Inflammatory macrophage treated with lipopolysaccharide for 1 hour (primary cell): ENCODE results near the gene CD1D.
"Not testable (repeated sequence)": the region's sequence is repeated elsewhere in the genome, so short reads cannot be mapped to it uniquely, and the experiment has no call there.

Source experiments
- DNase-seq, 2 donors: peaks; one replicate each; pipeline ENCODE4 v3.0.0-alpha.2; 2020 to 2022

The CD1D gene

DNA sequence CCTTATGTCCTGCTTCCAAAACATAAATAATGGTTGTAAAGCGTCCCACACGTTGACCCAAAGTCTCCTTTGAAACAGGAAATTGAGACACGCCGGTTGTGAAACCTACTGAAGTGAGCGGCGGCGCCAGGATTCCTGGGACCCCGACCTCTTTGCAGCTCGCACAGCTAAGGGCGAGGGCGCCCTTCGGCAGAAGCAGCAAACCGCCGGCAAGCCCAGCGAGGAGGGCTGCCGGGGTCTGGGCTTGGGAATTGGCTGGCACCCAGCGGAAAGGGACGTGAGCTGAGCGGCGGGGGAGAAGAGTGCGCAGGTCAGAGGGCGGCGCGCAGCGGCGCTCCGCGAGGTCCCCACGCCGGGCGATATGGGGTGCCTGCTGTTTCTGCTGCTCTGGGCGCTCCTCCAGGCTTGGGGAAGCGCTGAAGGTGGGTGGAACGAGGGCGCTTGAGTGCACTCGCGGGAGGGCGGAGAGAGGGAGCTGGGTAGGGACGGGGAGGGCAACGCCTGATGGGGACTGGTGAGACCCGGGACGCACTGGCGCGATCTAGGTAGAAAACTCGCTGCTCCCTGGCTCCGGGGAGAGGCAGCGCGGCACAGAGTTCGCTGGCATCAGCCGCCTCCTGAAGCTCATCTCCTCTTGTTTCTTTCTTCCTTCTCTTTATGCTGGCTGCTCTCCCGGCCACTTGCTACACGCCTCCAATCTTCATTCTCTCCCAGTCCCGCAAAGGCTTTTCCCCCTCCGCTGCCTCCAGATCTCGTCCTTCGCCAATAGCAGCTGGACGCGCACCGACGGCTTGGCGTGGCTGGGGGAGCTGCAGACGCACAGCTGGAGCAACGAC lies at the start of gene CD1D:
TSS of gene CD1D (plus strand) at position 155 of the 836 bp plus-strand sequence. CDS start at position 362, 207 bp downstream.
- DNase-seq, result peak; percentile 43 to 55

DNA sequence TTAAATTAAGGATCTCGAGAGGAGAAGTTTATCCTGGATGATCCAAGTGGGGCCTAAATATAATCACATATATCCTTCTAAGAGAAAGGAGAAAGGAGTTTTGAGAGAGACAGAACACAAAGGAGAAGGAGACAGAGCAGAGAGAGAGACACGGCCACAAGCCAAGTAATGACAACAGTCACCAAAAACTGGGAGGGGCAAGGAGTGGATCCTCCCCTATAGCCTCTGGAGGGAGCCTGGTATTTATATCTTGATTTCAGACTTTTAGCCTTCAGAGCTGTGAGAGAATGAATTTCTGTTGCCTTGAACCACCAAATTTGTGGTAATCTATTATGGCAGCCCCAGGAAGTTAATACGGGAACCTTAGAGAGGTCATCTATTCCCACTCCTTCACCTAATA lies 49.5 kb upstream of the CD1D start:
- DNase-seq, result no peak

DNA sequence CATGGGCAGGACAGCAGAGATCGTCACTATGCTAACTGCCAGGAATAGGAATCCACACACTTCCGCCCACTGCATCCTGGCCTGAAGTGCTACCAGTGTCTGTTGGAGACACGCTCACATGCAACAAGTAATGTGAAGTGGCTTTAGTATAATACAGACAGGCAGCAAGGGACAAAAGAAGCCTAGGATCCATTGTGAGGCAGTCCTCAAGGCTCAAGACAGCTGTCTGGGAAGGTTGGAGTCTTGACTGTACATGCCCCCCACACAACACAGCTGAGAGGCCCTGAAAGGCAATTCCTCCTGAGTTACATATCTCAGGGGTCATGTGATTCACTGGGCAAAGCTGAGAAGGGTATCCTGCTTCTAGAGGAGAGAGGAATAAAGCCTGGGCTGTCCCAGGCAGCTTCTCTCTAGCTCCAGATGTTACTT lies 39.9 kb upstream of the CD1D start:
- DNase-seq, result no peak

DNA sequence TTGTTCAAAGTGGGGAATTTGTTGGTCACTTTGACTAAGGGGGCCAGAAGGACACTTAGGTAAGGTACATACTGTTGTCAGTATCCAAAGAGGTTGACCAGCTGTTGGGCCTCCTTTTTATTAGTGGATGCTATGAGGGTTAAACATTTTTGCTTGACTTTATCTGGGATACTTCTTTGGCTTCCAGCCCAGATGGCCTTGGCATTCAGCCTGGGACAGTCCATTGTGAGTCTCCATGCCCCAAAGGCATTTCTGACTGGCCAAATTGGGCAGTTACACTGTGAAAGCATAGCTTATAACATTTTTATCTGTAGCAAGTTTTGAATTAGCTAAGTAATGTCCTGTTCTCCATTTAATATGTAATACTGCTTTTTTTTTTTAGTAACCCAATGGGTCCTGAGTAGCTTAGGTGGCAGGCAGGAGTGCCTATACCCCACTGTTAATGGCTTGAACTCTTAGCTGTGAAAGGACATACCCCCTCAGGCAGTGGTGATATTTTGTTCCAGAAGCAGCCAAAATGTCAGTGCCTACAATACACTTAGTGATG lies 35.4 kb upstream of the CD1D start:
- no peak for DNase-seq

DNA sequence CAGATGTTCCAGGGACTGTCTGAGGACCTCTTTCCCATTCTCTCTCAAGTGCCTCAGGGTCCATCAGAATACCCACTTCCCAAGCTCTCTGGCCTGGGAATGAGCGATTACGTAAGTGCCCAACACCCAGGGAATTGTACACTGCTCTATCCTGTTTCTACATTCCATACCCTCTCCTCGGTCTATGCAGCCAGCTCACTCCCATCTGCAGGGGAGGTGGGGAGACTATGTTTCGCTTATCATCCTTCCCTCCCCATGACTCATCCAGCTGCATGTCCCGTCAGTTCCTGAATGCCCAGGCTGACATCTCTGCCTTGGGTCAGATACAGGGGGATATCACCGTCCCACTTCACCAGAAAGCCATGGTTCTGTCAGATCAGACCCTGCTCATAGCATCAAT lies 34.5 kb upstream of the CD1D start:
- no peak for DNase-seq

DNA sequence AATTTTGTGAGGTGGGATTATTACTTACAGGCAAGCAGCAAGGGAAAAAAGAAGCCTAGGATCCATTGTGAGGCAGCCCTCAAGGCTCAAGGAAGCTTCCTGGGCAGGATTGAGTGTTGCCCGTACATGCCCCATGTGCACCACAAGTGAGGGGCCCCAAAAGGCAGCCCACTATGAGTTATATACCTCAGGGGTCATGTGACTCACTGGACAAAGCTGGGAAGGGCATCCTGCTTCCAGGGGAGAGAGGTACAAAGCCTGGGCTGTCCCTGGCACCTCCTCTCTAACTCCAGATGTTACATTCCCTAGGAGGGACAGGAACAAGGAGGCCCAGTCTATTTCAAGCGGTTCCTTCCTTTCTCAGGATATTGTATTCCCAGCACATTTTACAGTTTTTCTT lies 34.0 kb upstream of the CD1D start:
- DNase-seq, result no peak

DNA sequence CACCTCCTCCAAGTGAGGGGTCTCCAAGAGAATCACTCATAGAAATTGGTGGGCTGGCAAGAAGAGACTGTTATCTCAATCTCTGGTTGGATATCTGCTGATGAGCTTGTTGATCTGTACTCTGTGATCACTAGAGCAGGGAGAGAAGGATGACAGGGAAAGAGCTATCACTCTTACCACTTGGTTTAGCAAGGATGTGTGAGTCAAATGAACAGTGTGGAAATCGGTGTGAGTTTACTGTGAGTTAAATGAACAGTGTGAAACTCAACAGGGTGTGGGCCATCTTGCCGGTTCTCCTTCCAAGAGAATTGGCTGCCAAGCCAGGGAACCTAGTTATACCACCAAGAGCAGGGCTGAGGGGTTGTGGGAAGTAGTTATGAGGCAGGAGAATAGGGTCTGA lies 33.3 kb upstream of the CD1D start:
- DNase-seq, result peak; percentile 36 to 42

DNA sequence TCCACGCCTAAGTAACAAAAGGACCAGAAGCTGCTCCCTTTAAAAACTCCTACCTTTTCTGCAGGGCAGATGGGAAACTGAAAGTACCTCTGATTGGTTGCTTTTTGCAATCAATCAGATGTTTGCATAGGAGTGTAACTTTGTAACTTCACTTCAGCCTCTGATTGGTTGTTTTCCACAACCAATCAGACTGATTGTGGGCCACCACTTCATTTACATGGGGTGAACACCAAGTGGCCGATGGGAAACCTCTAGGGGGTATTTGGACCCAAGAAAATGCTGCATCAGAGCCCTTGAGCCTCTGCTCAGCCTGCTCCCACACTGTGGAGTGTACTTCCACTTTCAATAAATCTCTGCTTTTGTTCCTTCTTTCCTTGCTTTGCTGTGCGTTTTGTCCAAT lies 32.8 kb upstream of the CD1D start:
- DNase-seq, result peak; percentile 53 to 75

DNA sequence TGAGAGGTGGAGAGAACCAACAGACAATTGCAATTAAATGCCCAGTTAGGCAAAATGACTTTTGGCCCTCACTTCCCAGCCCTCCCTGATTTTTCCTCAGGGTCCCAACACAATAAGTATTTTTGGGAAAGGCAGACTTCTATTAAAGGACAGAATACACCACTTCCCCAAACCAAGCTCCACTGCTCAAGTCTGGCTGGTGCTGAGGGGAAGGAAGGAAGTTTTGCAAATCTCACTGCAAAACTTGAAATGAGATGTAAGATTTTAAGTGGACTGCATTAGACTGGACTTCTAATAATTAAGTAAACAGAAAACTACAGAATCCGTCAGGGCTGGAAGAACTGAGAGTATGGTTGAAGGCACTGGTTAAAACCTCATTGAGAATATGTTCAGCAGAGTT lies 32.2 kb upstream of the CD1D start:
- peak; percentile 33 to 44 for DNase-seq

DNA sequence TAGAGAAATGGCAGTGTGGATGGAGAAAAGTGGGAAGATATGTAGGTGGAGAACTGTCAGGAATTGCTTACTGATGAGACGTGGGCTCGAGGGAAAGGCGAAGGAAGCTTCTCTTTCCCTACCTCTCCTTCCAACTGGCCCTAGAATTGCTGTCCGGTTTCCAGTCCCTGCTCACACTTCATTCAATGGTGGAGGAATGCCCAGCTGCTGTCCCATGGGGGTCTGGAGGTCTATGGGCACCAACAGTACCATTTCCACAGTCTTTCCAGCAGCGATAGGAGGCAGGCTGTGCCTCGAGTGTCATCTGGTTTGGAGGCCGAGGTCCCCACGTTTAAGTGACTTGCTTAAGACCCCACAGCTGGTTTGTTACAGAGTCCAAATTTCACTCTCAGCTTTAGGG lies 31.5 kb upstream of the CD1D start:
- DNase-seq, result no peak

DNA sequence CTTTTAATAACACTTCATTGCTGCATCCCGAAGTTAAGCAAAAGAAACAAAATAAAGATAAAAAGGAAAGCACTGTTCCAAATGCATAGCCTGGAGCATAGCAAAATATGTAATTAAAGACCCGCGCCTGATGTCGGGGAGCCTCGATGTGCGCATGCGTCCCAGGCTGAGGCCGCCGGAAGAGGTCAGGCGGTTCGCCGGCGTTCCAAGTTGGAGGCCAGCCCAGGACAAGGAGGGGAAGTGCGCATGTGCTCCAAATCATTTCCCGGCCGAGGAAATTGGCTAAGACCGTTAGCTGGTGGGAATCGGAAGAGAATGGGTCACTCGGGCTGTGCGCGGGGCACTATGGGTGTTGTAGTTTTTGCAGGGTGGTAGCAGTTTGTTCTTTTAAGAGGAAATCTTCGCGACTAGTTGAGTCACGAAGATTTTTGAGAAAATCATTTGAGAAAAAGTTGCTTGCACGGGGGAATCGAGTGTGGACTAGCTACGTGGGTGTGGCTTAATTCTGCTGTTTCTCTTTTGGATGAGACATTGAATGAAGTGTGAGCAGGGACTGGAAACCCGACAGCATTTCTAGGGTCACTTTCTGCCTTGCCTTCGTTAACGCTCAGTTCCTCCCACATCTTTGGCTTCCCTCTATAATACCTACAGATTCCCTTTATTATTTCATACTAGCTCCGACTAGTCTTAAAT lies 31.0 kb upstream of the CD1D start:
- peak; percentile 95 to 96 for DNase-seq

DNA sequence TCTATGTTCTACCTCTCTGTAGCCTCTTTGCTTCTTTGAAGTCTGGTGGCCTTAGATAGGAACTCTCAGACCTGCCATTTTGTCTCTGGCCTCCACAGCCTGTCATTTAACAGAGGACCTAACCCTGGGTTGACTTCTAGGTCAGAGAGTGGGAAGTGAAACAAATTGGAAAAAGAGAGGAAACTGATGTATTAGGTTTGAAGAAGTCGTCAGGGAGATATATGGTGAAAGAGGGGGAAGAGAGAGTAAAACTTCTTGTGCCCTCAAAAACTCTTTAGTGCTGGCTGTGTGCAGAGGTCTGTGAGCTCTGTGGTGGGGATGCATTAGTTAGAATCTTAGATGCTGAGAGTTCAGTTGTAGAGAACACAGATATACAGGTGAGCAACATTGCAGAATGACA lies 30.2 kb upstream of the CD1D start:
- peak; percentile 81 to 85 for DNase-seq

DNA sequence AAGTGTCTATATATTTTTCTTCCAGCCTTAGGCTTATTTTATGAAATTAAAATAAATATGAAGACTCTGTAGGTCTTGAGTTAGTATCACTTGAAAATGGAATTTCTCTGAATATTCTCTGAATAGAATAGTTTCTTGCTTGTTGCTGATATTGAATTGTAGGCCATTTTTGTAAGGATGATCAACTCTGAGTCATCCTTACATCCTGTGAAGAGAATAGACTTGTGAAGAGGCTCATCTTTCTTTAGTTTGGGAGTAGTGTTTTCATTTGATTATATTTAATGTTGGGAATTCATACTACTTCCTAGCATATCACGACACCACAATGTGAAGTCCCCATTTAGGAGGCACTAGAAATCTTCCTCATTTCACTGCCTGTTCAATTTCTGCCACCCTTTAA lies 27.5 kb upstream of the CD1D start:
- no peak for DNase-seq

DNA sequence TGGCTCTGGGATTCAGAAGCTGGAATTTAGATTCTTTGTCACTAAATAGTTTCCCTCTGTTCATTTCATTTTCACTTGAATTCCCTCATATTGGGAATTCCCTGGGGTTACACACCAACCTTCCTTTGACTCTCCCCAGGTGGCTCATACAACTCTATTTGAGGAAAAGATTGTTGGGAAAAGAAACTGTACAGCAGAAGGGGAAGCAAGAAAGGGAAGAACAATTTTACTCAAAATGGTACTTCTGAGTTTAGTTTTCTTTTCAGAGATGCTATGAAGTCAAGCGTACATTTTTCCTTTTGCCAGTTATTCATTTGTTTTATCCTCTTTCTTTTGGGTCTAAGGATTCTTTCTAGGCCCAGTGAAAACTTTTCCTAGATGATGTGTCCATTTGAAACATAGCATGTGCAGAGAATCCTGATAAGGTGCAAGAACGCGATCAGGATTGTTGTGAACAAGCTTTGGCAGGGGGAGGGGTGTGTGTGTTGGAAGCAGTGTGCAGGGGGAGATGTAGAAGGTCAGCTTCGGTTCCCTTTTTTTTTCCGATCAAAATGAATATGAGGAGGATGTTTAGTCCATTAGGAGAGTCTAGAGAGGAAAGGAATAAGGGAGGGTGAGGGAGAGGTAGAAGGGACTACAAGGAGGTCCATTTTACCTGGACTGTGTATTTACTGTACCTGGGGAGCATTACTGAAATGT lies 26.8 kb upstream of the CD1D start:
- peak; percentile 36 to 37 for DNase-seq

DNA sequence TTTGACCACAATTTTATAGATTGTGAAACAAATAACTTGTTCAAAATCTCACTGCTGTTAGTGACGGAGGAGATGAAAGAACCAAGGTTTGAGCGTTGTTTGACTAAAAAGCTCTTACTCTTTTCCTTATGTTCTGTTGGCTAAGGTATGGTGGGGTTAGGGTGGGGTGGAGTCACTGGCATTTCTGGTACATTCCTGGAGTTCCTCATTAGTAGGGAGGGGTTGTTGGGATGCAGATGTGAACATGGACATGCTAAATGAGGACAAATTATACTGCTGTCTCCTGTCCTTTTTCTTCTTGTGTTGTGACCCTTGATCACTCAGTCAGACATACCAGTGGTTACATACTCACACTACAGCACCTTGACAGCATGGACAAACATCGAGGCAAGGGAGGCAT lies 26.2 kb upstream of the CD1D start:
- no peak for DNase-seq

DNA sequence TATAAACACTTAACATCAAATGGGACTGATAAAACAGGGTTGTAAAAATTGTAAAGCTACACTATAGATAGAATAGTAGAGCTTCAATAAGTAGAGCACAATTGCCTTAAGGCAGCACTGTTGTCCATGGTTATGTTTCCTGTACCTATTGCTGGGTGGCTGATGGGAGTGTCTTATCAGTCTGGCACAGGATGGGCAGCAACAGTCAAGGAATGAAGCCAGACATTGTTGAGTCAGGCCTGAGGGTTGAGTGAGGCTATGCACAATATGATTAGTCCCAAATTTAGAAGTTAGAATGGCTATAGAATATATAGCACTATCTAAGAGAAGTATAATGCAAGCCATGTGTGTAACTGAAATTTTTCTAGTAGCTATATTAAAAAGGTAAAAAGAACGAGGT lies 25.0 kb upstream of the CD1D start:
- no peak for DNase-seq

DNA sequence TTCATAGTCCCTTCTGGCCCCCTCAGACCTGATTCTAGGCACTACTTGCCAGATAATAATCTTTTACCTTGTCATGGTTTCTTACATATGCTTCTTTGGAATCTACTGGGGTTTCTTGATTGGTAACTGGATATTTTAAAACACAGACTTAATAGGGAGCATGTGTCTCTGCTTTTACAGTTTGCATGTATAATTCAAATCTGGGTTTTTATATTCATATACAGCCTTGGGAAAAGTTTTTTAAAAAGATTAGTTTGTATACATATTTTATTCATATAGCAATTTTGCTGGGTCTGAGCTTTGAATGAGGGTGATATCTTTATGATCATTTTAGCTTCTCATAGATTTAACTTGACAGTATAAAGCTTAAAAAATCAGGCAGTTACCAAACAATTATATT lies 21.1 kb upstream of the CD1D start:
- no peak for DNase-seq

DNA sequence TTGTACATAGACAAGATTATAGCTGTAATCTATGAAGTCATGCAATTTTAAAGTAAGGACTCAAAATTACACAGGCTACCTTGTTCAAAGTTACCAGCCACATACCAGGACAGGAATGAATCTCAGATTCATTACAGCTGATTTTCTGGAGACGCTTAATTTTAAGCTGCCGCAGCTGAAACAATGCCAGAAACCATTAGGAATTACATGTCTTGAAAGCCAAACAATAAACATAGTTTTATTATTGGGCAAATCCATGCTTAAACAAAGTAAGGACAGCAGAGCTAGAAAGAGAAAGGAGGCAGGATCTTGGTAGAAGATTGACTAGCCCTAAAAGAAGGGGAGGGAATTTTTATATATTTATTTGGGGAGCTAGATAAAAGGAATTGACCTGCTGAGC lies 19.2 kb upstream of the CD1D start:
- no peak for DNase-seq

DNA sequence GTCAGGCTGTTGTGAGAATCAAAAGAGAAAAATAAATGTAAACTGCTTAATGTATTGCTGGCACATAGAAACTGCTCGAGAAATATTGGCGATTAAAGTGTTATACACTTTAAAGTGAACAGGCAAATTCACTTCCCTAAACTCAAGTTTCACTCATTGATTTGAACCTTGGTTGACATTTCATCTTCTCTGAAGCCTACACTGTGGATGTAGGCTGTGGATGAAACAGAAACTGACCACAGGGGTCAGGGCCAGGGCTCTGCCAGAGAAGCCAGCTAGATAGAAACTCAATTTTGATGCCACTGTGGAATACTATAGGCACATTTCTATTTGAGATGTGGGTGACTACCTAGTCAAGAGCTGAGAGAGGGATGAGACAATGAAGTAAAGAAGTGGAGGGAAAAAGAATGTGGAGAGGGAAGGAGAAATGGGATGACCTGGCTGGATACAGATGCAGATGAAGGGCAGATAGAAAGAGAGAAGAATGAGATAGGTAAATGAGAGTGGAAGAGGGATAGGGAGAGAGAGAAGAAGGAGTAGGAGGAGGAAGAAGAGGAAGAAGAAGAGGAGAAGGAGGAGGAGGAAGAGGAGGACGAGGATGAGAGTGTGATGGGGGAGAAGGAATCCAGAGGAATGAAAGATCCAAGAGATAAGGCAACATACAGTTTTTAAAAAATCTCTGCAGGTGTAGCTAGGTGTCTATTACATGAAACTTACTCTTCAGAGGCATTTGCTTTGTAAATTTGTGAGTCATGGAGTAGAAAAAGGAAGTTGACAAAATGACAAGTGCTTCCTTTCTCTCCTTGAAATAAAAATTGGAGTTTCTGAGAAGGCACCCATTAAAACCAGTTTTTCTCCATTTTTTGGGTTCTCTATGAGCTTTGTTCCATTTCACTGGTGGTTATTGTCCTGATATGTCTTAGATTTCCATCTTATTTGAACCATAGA lies 17.4 kb upstream of the CD1D start:
- peak; percentile 47 to 64 for DNase-seq

DNA sequence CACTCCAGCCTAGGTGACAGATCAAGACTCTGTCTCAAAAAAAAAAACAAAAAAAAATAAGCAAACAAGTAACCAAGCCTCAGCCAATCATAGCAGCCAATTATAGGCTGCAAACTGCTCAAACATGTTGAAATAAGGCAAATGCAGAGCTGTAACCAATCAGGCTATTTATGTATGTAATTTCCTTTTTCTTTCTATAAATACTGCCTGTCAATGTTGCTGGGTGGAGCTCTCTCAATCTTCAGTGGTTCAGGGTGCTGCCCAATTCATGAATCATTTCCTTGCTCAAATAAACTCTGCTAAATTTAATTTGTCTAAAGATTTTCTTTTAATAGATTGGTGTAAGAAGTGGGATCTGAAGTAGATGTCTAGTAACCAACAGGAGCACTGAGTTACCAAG lies 11.6 kb upstream of the CD1D start:
- DNase-seq, result no peak

DNA sequence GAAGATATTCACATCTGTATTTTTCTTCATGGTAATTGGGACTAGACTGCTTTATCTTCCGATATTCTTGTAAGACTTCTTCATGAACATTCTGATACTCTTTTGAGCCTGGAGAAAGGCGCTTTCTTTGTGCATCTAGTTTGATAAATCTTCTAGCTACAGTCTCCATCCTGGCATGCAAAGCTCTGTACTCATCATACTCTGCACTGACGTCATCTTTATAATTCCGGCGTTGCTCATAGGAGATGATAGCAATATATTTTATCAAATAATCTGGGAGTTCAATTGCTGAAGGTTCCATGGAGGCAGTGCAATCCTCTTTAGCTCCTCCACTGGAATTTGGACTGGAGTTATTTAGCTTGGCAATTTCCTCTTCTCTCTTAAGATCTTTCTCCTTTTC lies 4.8 kb upstream of the CD1D start:
- not testable (repeated sequence) for DNase-seq

DNA sequence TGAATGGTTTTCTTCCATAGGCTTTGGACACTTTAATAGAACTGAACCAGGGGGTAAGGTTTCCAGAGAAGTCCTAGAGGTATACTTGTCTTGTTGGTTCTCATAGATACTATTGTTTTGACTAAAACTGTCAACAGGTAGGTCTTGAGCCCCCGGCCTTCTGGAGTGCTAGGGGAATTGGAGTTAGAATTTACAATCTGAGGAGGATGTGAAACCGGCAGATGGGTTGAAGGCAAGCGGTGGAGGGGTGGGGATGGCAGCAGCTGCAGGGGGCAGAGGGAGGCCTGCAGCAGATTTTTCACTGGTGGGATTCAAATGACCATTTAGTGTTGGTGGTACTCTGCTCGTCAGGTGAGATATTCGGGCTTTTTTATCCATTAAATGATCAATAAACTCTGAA lies 4.3 kb upstream of the CD1D start:
- DNase-seq, result no peak
